ENCODE data around the gene NHEJ1.

GRCh38 chr2:219084791-219085190 lies 75.8 kb downstream of the NHEJ1 start:
- no peak for TF ChIP-seq CTCF (IDR thresholded peaks at IDR 0.05)
- no peak for TF ChIP-seq POLR2A (IDR thresholded peaks at IDR 0.05)

Measured in heart left ventricle (tissue), 13 donors.